HepG2 (cell line): ENCODE measurements around the gene SPINDOC. TPM values are rescaled to one million over a fixed set of nuclear protein-coding genes. Genes with fewer than 3 reads are reported as not detected.

ENCODE experiments used
- IKZF5 ChIP-seq: IDR thresholded peaks from 2 replicates; pipeline ENCODE4 v1.6.1; 2018; ENCODE audit warnings: missing genetic modification reagents, mild to moderate bottlenecking, missing compliant biosample characterization
- IRX3 ChIP-seq: sonication (generic); formaldehyde crosslinking; IDR thresholded peaks from 2 replicates; pipeline ENCODE4 v1.8.1; 2023; ENCODE audit warnings: mild to moderate bottlenecking, low read depth, missing genetic modification reagents, borderline replicate concordance
- MAF1 ChIP-seq: sonication (generic); formaldehyde crosslinking; IDR thresholded peaks from 2 replicates; pipeline ENCODE4 v1.5.0; 2020; ENCODE audit warnings: missing genetic modification reagents, borderline replicate concordance
- RBM22 ChIP-seq: fragments of 200-400 bp; formaldehyde crosslinking; optimal IDR thresholded peaks from 2 replicates; pipeline ENCODE3; 2017; ENCODE audit warnings: mild to moderate bottlenecking, low read length, moderate library complexity
- SIN3A ChIP-seq: IDR thresholded peaks from 2 replicates; pipeline ENCODE4 v1.6.1; 2011; ENCODE audit warnings: low read depth, mild to moderate bottlenecking, control low read depth, low read length, borderline replicate concordance
- SRSF4 ChIP-seq: fragments of 200-400 bp; formaldehyde crosslinking; IDR thresholded peaks from one replicate; pipeline ENCODE4 v1.6.1; 2018; ENCODE audit warnings: mild to moderate bottlenecking, low read depth, low read length, moderate library complexity; ENCODE audit not compliant: poor library complexity, severe bottlenecking
- ZBTB14 ChIP-seq: sonication (generic); formaldehyde crosslinking; IDR thresholded peaks from 2 replicates; pipeline ENCODE4 v1.4.0; 2020; ENCODE audit warnings: missing genetic modification reagents
- ZFP37 ChIP-seq: sonication (generic); formaldehyde crosslinking; IDR thresholded peaks from 2 replicates; pipeline ENCODE4 v1.4.0; 2020; ENCODE audit warnings: missing genetic modification reagents, borderline replicate concordance
- ZFY ChIP-seq: sonication (generic); formaldehyde crosslinking; IDR thresholded peaks from 2 replicates; pipeline ENCODE4 v1.4.0; 2020; ENCODE audit warnings: missing genetic modification reagents
- ZNF160 ChIP-seq: sonication (generic); formaldehyde crosslinking; IDR thresholded peaks from 2 replicates; pipeline ENCODE4 v1.8.0; 2022; ENCODE audit warnings: mild to moderate bottlenecking, inconsistent platforms, missing genetic modification reagents
- ZNF234 ChIP-seq: sonication (generic); formaldehyde crosslinking; conservative IDR thresholded peaks from 2 replicates; pipeline ENCODE4 v1.5.1; 2020; ENCODE audit warnings: mild to moderate bottlenecking, missing genetic modification reagents
- ZNF235 ChIP-seq: sonication (generic); formaldehyde crosslinking; IDR thresholded peaks from 2 replicates; pipeline ENCODE4 v1.8.1; 2023; ENCODE audit warnings: mild to moderate bottlenecking, missing genetic modification reagents, borderline replicate concordance
- ZNF292 ChIP-seq: sonication (generic); formaldehyde crosslinking; IDR thresholded peaks from 2 replicates; pipeline ENCODE4 v1.8.1; 2022; ENCODE audit warnings: mild to moderate bottlenecking, low read depth, missing genetic modification reagents, borderline replicate concordance
- ZNF3 ChIP-seq: IDR thresholded peaks from 2 replicates; pipeline ENCODE4 v1.7.0; 2017; ENCODE audit warnings: inconsistent platforms
- ZNF337 ChIP-seq: sonication (generic); formaldehyde crosslinking; IDR thresholded peaks from 2 replicates; pipeline ENCODE4 v1.5.1; 2020; ENCODE audit warnings: missing genetic modification reagents, low read depth, mild to moderate bottlenecking, borderline replicate concordance
- ZNF510 ChIP-seq: sonication (generic); formaldehyde crosslinking; IDR thresholded peaks from 2 replicates; pipeline ENCODE4 v1.4.0; 2020; ENCODE audit warnings: low read depth, mild to moderate bottlenecking, missing genetic modification reagents
- ZNF564 ChIP-seq: sonication (generic); formaldehyde crosslinking; IDR thresholded peaks from 2 replicates; pipeline ENCODE4 v1.8.1; 2023; ENCODE audit warnings: mild to moderate bottlenecking, missing genetic modification reagents
- ZNF567 ChIP-seq: sonication (generic); formaldehyde crosslinking; IDR thresholded peaks from 2 replicates; pipeline ENCODE4 v1.8.1; 2023; ENCODE audit warnings: mild to moderate bottlenecking, missing genetic modification reagents, borderline replicate concordance
- ZNF576 ChIP-seq: sonication (generic); formaldehyde crosslinking; IDR thresholded peaks from 2 replicates; pipeline ENCODE4 v1.4.0; 2020; ENCODE audit warnings: mild to moderate bottlenecking, missing genetic modification reagents
- polyA plus RNA-seq, 8 experiments: library from polyadenylated mRNA; depleted of rRNA in 3 of 8; stranded (reverse) in 7 of 8; unstranded in 1 of 8; fragments of >200 nt; fragmentation: Illumina TruSeq in 4 of 8; extraction: Trizol in 4 of 8; gene quantifications; 2 replicates each; pipeline versions ENCODE4 v1.2.1 to v1.2.3, GENCODE V29; 2011 to 2016; ENCODE audit warnings: low read depth in 4 of 8, missing spikeins in 1 of 8, mixed read lengths in 1 of 8; ENCODE audit not compliant: insufficient read depth in 1 of 8
- total RNA-seq, 5 experiments: library from RNA; depleted of rRNA; stranded (reverse); fragments of >200 nt; fragmentation: Illumina TruSeq; extraction: Trizol; gene quantifications; 2 replicates each; pipeline ENCODE4 v1.2.3, GENCODE V29; 2016; ENCODE audit warnings: low read depth in 1 of 5
- TF ChIP-seq, protein P1 (sequence below): sonication (generic); formaldehyde crosslinking; IDR thresholded peaks from 2 replicates; pipeline ENCODE4 v1.5.0; 2020; ENCODE audit warnings: missing genetic modification reagents
- TF ChIP-seq, protein P2 (sequence below): sonication (generic); formaldehyde crosslinking; conservative IDR thresholded peaks from 2 replicates; pipeline ENCODE4 v1.4.0; 2020; ENCODE audit warnings: missing genetic modification reagents

Gene SPINDOC
- total and polyA plus RNA-seq, 2 of the 13 experiments (the other 11 are each of a cell fraction or from before 2014, with no cell fraction given), result 21.4 to 29.9 TPM

GRCh38 chr11:63769042-63769713 lies 44.1 kb upstream of the SPINDOC start (continued):
- 0 out of 2 replicates have a peak, but pooled peaks have one; percentile 14 for TF ChIP-seq IKZF5 (CRISPR knock-in tag)
- TF ChIP-seq ZNF576 (CRISPR knock-in tag), result no peak
- TF ChIP-seq ZNF337 (CRISPR knock-in tag), result no peak
- TF ChIP-seq SIN3A, result no peak
- TF ChIP-seq ZNF567 (CRISPR knock-in tag), result no peak
- TF ChIP-seq IRX3 (CRISPR knock-in tag), result no peak
- 0 out of 2 replicates have a peak, but pooled peaks have one; percentile 39 for TF ChIP-seq ZNF564 (CRISPR knock-in tag)
- TF ChIP-seq ZNF235, result no peak
- TF ChIP-seq RBM22, result no peak
- no peak for TF ChIP-seq ZBTB14
- TF ChIP-seq, protein P1, sequence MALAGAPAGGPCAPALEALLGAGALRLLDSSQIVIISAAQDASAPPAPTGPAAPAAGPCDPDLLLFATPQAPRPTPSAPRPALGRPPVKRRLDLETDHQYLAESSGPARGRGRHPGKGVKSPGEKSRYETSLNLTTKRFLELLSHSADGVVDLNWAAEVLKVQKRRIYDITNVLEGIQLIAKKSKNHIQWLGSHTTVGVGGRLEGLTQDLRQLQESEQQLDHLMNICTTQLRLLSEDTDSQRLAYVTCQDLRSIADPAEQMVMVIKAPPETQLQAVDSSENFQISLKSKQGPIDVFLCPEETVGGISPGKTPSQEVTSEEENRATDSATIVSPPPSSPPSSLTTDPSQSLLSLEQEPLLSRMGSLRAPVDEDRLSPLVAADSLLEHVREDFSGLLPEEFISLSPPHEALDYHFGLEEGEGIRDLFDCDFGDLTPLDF (CRISPR knock-in tag), result no peak
- TF ChIP-seq ZNF160 (CRISPR knock-in tag), result no peak
- no peak for TF ChIP-seq ZNF510 (CRISPR knock-in tag)
- no peak for TF ChIP-seq ZNF3 (CRISPR knock-in tag)
- TF ChIP-seq, protein P2, sequence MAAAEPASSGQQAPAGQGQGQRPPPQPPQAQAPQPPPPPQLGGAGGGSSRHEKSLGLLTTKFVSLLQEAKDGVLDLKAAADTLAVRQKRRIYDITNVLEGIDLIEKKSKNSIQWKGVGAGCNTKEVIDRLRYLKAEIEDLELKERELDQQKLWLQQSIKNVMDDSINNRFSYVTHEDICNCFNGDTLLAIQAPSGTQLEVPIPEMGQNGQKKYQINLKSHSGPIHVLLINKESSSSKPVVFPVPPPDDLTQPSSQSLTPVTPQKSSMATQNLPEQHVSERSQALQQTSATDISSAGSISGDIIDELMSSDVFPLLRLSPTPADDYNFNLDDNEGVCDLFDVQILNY (CRISPR knock-in tag), result no peak
- TF ChIP-seq ZNF292, result no peak
- no peak for TF ChIP-seq ZFP37 (CRISPR knock-in tag)
- 0 out of 2 replicates have a peak, but pooled peaks have one; percentile 80 for TF ChIP-seq ZNF234 (CRISPR knock-in tag)
- no peak for TF ChIP-seq MAF1 (CRISPR knock-in tag)
- TF ChIP-seq SRSF4, result no peak
- peak; percentile 41; the same call in 1 of the 2 replicates for TF ChIP-seq ZFY (CRISPR knock-in tag)
